NOMO-1 (cell line): ENCODE results near the gene PCAT6.

Experiments used
- DNase-seq, 2 experiments: peaks; one replicate each; lab custom pipeline; 2025; ENCODE audit not compliant: unreplicated experiment in 2 of 2; lab: John Stamatoyannopoulos, UW

Gene PCAT6

DNA sequence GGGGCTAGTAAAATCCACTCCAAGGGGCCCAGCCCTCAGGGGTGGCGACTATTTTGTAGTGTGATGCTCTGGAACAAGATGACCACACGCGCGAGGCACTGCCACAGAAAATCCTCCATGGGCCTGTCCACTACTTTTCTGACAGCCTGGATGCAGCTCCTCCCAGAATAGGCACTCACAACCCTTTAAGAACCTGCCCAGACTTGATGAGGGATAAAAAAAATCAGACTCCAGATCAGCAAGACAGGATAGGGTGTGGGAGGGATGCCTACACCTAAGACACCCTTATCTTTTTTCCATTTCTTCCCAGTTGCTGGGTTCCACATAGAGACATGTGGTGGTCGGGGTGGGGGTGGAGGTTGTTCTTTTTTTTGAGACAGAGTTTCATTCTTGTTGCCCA, 33.5 kb downstream of the PCAT6 start:
- no peak for DNase-seq

DNA sequence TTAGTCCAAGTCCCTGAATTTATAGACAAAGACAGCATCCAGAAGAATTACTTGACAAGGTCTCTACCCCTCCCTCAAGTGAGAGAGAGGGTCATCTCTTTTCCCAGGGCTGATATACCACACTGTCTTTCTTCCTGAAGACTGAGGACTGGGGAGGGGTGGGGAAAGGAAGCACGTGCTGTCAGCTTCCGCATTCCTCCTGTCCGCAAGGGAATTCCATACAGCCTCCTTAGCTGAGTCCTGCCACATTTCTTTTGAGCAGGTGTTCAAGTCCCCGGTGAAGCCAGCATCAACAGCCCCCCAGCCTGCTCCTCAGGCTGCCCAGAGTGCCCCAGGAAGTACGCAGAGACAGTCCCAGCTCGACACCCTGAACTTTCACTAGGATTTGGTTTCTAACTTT, 34.2 kb downstream of the PCAT6 start:
- no peak for DNase-seq

DNA sequence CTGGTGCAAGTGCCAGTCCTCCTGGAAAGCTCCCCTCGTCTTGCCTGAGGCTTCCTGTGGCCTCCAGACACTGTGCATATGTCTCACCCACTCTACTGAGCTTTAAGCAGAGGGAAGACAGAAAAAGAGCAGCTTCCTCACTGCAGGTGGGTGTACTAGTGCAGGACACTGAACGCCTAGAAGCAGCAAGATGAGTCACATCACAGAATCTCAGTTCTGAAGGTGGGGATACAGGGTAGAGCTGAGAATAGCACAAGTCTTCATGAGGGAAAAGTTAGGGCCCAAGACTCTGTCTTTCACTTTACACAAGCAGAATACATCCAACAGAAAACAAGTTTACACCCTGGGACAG, 37.4 kb downstream of the PCAT6 start:
- no peak for DNase-seq

DNA sequence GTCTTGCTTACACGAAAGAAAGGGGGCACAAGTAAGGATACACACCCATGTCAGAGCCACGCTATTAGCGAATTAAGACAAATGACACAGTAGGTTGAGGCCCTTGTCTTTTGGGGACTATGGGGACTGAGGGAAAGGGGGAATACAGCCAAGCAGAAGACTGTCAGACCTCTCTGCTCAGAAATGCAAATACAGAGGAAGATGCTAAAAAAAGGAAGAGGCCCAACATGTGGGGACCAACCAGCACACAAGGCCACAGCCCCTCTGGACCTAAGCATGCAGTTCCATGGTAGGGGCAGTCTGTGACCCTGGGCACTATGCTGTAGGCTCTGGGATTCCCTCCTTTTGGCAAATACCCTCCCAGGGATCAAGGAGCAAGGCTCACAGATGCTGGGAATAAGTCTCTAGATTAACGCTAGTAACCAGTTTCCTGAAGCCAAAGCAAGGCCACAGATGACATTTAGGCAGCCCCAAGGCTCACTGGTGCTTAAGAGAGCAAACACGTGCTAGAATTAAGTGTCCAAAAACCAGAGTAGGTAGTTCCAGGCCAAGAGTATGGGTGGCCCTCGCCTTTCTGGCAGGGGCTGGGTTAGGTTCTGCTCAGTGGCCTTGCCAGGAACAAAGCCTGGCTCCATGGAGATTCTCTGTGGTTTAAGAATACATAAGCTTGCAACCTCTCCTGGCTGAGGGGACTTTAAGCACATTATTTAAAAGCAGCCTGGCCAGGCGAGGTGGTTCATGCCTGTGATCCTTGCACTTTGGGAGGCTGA, 40.0 kb downstream of the PCAT6 start:
- no peak for DNase-seq

DNA sequence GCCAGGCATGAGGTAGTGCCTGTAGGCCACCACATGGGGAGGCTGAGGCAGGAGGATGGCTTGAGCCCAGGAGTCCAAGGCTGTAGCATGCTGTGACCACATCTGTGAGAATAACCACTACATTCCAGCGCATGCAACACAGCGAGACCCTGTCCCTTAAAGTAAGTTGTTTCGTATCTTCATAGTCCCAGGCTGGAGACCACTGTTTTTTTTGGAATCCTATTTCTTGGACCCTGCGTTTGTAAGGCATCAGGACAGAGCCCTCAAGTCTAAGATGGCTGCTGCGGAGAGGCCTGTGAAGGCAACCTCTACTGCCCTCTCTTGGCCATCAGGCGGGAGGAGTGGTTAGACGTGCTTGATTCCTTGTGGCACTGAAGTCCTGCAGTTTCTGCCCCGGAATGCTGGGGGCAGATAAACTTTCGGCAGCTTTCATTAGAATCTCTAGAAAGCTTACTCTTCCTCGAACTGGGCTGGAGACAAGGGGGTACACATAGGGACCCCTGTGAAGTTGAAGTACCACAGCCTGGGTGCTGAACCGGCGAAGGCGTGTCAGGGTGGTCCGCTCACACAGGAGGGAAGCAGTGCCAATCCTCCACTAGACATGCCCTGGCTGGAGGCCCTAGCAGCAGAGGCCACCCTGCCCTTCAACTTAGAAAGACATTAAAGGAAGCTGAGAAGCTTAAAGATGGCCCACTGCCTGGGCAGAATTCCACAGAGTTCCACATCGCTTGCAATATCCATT, 41.6 kb downstream of the PCAT6 start:
- peak; percentile 36 to 52 for DNase-seq

DNA sequence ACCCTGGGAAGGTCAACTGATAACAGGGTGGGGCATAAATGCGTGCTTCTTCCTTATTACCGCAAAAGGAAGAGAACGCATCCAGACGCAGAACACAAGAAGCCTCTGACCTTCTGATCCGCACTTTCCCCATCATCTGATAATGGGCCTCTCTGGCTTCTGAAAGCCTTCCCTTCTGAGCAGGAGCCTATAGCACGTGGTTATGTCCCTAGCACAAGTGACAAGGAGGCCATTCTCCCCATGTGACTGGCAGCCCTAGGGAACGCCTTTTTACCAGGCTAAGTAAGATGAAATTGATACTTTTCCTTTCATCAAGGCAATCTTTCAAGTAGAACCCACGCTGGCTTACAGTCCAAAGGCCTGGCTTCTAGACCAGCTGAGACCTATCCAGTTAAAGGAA, 44.0 kb downstream of the PCAT6 start:
- DNase-seq = no peak

DNA sequence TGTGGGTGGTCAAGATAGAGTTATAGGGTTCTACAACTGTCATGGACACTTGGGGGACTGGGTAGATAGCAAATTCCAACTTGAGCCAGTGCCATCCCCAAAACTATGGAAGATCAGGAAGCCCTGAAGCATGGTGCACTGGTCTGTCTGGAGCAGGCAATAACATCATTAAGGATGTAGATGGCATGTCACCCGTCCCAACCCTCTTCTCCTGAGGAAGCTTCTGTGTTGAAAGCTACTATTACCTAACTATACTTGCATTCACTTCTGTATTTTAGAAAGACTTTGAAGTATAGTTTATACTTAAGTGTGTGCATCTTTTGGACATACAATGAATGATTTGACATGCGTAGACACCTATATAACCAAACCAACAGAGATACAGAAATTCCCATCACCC, 45.3 kb downstream of the PCAT6 start:
- DNase-seq = peak; percentile 30 to 68

DNA sequence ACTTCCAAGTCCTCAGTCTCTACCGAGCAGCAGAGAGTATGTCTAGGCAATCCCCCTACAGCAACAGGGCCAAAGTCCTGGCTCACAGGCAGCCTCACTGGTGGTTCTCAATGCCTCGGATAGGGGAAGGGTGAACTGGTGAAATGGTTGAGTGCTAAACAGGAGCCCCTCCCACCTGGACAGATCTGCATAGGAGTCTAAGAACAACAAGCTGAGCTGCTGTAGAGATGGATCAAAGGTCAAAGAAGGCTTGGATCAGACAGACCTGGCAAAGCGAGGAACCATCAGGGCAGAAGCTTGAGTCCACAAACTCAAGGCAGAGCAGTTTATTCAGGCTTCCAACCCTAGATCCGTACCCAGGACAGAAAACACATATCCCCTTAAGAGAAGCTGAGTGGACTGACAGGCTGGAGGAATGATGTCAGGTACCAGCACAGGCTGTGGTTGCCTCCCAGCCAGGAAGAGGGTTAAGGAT, 46.4 kb downstream of the PCAT6 start:
- peak in 1 of 2 experiments; percentile 2 for DNase-seq

DNA sequence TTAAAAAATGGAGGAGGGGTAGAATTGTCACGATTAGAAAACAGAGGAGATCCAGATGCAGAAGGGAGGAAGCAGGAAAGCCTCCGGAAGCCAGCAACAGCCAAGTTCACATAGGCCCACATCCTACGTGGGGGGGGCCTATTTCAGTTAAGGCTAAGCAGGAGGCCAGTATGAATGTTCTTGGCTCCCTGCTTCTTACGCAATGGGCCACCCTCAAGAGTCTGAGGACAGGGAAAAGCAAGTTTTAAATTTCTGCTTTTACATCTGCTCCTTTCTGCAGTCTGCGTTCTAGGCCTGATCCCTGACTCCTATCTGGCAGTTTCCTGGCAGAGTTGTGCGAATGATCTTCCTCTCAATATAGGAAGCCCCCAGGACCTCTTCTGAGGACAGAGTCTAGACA, 47.6 kb downstream of the PCAT6 start:
- peak; percentile 24 for DNase-seq

DNA sequence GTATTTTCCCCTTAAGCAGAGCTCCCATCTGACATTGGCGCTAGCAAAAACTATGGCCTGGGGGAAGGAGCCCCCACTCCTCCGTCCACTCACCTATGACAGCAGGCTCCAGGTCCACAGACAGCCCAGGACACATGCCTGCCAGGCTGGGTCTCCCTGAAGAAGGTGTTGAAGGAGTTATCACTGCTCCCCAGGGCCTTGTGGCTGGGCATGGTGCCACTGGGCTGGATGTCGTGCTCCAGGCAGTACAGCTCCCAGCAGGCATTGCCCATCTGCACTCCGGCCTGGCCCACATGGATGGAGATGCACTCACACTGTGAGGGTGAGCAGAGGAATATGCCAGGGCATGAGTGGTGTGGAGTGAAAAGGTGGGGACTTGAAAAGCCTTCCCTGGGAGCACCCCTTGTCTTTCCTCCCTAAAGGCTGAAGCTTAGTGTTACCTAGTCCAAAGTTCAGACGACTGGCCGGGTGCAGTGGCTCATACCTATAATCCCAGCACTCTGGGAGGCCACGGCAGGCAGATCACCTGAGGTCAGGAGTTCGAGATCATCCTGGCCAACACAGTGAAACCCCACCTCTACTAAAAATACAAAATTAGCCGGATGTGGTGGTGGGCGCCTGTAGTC, 48.1 kb downstream of the PCAT6 start:
- DNase-seq = no peak

DNA sequence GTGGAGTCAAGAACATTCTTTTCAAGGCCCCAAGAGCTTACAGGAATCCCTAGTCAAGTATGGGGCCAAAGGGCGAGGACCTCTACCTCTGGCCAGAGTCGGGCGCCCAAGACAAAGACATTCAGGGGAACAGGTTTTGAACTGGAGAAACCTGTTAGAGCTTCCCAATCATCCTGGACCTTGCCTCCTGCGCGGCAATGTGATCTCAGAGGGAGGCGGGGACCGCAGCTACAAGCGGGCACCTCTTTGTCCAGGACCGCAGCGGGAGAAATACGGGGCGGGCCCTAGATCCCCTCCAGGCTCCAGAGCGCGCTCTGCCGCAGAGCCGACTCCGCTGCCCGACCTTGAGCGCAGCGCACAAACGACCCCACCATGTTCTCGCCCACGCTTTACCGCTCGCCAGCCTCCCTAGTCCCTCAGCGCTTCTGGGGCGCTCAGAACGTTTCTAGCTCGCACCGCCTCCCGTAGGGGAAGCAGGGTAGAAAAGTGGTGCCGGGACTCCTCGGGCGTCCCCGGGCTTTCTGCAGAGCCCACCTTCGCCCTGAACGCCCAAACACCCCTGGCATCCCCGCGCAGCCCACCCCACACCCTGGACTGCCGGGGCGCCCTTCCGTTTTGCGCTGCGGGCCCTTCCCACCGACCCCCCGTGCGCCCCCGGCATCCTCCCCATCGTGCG, 50.1 kb downstream of the PCAT6 start:
- DNase-seq = peak in 1 of 2 experiments; percentile 31
